K562 (cell line): ENCODE measurements around the gene SPATS2L. TPM values are rescaled to one million over a fixed set of nuclear protein-coding genes. Genes with fewer than 3 reads are reported as not detected.

ENCODE experiments used
- ATAC-seq: fragments of 200-7000 bp; cut with Tn5 transposase; 3 replicates; pipeline ENCODE4 v1.9.1; 2020; ENCODE audit warnings: moderate library complexity
- BruUV-seq: library from RNA; stranded (reverse); fragments of 400-500 nt; replicated peaks from 2 replicates; lab custom pipeline; 2021; lab: Mats Ljungman, UMichigan
- CTCF ChIA-PET: fragments of 300-600 bp; formaldehyde crosslinking; extraction: SDS; loops from one replicate; lab custom pipeline; 2021; ENCODE audit warnings: low intra/inter-chr PET ratio; lab: Yijun Ruan, JAX
- POLR2A ChIA-PET: fragments of 300-600, 350-650 bp; sonication (Branson Sonifier 250); formaldehyde crosslinking; extraction: SDS; loops from one replicate; lab custom pipeline; 2021; ENCODE audit warnings: antibody characterized with exemption, inconsistent platforms; lab: Yijun Ruan, JAX
- DNase-seq, 4 experiments: peaks; one replicate each; pipeline versions ENCODE4 v3.0.0 to v3.0.0-alpha.2; 2011 to 2018; ENCODE audit warnings: low spot score in 3 of 4, mixed read lengths in 3 of 4; ENCODE audit errors: extremely low read depth in 1 of 4
- FAIRE-seq: peaks from 2 replicates; lab custom pipeline; 2011; peaks lifted over from hg19 to GRCh38; lab: Jason Lieb, UNC
- H2AFZ ChIP-seq: 2 replicates; pipeline ENCODE4 v1.6.0; 2011; ENCODE audit warnings: low read depth, low read length, control low read depth, inconsistent platforms
- H3K27ac ChIP-seq: fragments of 200-600 bp; 3 replicates; pipeline ENCODE4 v1.8.0; 2011; ENCODE audit warnings: low read depth, mild to moderate bottlenecking, control low read depth, inconsistent platforms, low read length, moderate library complexity, mixed read lengths; ENCODE audit errors: extremely low read depth
- H3K27me3 ChIP-seq, 2 experiments: fragments of 300-600 bp in 1 of 2; 2 replicates in 1 of 2; 3 replicates in 1 of 2; pipeline versions ENCODE4 v1.6.0 to v1.8.0; 2011; ENCODE audit warnings: inconsistent platforms in 2 of 2, low read length in 2 of 2, mild to moderate bottlenecking in 1 of 2, mixed read lengths in 1 of 2, moderate library complexity in 1 of 2; ENCODE audit not compliant: control insufficient read depth in 2 of 2, insufficient read depth in 2 of 2
- H3K36me3 ChIP-seq: fragments of 300-600 bp; 3 replicates; pipeline ENCODE4 v1.8.0; 2011; ENCODE audit warnings: mild to moderate bottlenecking, low read length, inconsistent platforms; ENCODE audit not compliant: control insufficient read depth, insufficient read depth
- H3K4me1 ChIP-seq, 2 experiments: fragments of 200-600 bp in 1 of 2; replicated peaks in 1 of 2; 2 replicates in 1 of 2; 3 replicates in 1 of 2; pipeline versions ENCODE4 v1.5.1 to v1.8.0; 2011; ENCODE audit warnings: inconsistent platforms in 2 of 2, low read length in 2 of 2, mild to moderate bottlenecking in 1 of 2, mixed read lengths in 1 of 2, moderate library complexity in 1 of 2; ENCODE audit not compliant: control insufficient read depth in 2 of 2, insufficient read depth in 2 of 2
- H3K4me2 ChIP-seq: 2 replicates; pipeline ENCODE4 v1.6.1; 2011; ENCODE audit warnings: low read length, control low read depth, inconsistent platforms, mixed read lengths; ENCODE audit not compliant: insufficient read depth
- H3K4me3 ChIP-seq: fragments of 200-600 bp; sonication (generic), shearing (Covaris generic); 2 replicates; pipeline ENCODE4 v1.5.1; 2016; ENCODE audit warnings: control low read depth, inconsistent platforms
- H3K79me2 ChIP-seq: fragments of 200-600 bp; 3 replicates; pipeline ENCODE4 v1.8.0; 2011; ENCODE audit warnings: low read length, inconsistent platforms; ENCODE audit not compliant: control insufficient read depth, insufficient read depth
- H3K9ac ChIP-seq, 2 experiments: 2 replicates each; pipeline versions ENCODE4 v1.6.0 to v1.6.1; 2011; ENCODE audit warnings: low read depth in 2 of 2, low read length in 2 of 2, control low read depth in 1 of 2, inconsistent platforms in 1 of 2, mild to moderate bottlenecking in 1 of 2, mixed read lengths in 1 of 2; ENCODE audit not compliant: insufficient read depth in 1 of 2
- H3K9me1 ChIP-seq: one replicate; pipeline ENCODE4 v1.6.0; 2011; ENCODE audit warnings: inconsistent platforms, mild to moderate bottlenecking, low read length, moderate library complexity; ENCODE audit not compliant: control insufficient read depth, insufficient read depth
- H3K9me3 ChIP-seq: replicated peaks from 2 replicates; pipeline ENCODE4 v1.5.1; 2011; ENCODE audit warnings: low read depth, low read length, inconsistent platforms; ENCODE audit not compliant: control insufficient read depth, insufficient read depth
- H4K20me1 ChIP-seq: replicated peaks from 2 replicates; pipeline ENCODE4 v1.6.1; 2011; ENCODE audit warnings: low read length, inconsistent platforms, mixed read lengths; ENCODE audit not compliant: control insufficient read depth, insufficient read depth
- ARNT ChIP-seq, 2 experiments: fragments of 450-650 bp; IDR thresholded peaks; 2 replicates each; pipeline ENCODE4 v1.6.1; 2016; ENCODE audit warnings: mild to moderate bottlenecking in 1 of 2
- CCNT2 ChIP-seq: IDR thresholded peaks from 2 replicates; pipeline ENCODE4 v1.6.1; 2011; ENCODE audit warnings: borderline replicate concordance, low read depth, mild to moderate bottlenecking, moderate library complexity, mixed read lengths, low read length; ENCODE audit not compliant: insufficient read length; ENCODE audit errors: extremely low read depth
- FIP1L1 ChIP-seq: fragments of 200-400 bp; formaldehyde crosslinking; IDR thresholded peaks from 2 replicates; pipeline ENCODE4 v1.6.1; 2018; ENCODE audit warnings: mild to moderate bottlenecking, low read depth, low read length; ENCODE audit not compliant: poor library complexity, severe bottlenecking
- GTF3C2 ChIP-seq: IDR thresholded peaks from 3 replicates; pipeline ENCODE4 v1.6.1; 2011; ENCODE audit warnings: borderline replicate concordance, mild to moderate bottlenecking, moderate library complexity; ENCODE audit not compliant: insufficient read length; ENCODE audit errors: extremely low read depth
- IFI16 ChIP-seq: fragments of 250-450 bp; sonication (Bioruptor Pico); IDR thresholded peaks from 2 replicates; pipeline ENCODE4 v2.1.2; 2022; ENCODE audit warnings: mild to moderate bottlenecking, inconsistent platforms
- MBD1 ChIP-seq: fragments of 250-450 bp; sonication (Bioruptor Pico); IDR thresholded peaks from 2 replicates; pipeline ENCODE4 v1.8.0; 2022; ENCODE audit warnings: inconsistent platforms
- MTA2 ChIP-seq: fragments of 450-650 bp; IDR thresholded peaks from 2 replicates; pipeline ENCODE4 v1.6.1; 2016; ENCODE audit warnings: low read depth
- STAG1 ChIP-seq: sonication (generic); formaldehyde crosslinking; IDR thresholded peaks from 2 replicates; pipeline ENCODE4 v1.5.0; 2020; ENCODE audit warnings: missing genetic modification reagents, borderline replicate concordance
- ZHX1 ChIP-seq: fragments of 150-350 bp; conservative IDR thresholded peaks from 2 replicates; pipeline ENCODE4 v1.6.1; 2014; ENCODE audit warnings: low read length
- ZNF146 ChIP-seq: IDR thresholded peaks from one replicate; pipeline ENCODE4 v1.6.1; 2018; ENCODE audit warnings: missing compliant biosample characterization; ENCODE audit not compliant: unreplicated experiment
- ZNF551 ChIP-seq: fragments of 250-450 bp; sonication (Bioruptor Pico); IDR thresholded peaks from 2 replicates; pipeline ENCODE4 v1.5.0; 2021; ENCODE audit warnings: mild to moderate bottlenecking, moderate library complexity
- WGBS: fragments of 100-300 bp; shearing (Covaris generic); methylation state at CpG from one replicate; pipeline ENCODE4 v1.1.6; 2016; ENCODE audit warnings: low coverage, mixed read lengths; ENCODE audit not compliant: insufficient coverage; ENCODE audit errors: missing lambda C conversion rate; 5-methylcytosine and 5-hydroxymethylcytosine counted together
- in situ Hi-C: fragments of 300-500 bp; cut with MboI; formaldehyde crosslinking; loops from 4 replicates; pipeline ENCODE4 v1.15.0; 2018; ENCODE audit warnings: inconsistent platforms, mixed read lengths
- intact Hi-C: fragments of 100-400 bp; cut with micrococcal nuclease; formaldehyde crosslinking; loops from 2 replicates; pipeline ENCODE4 v1.14.2; 2022
- polyA plus RNA-seq, 8 experiments: library from polyadenylated mRNA; depleted of rRNA in 4 of 8; stranded (reverse) in 5 of 8; unstranded in 3 of 8; fragments of >200 nt; fragmentation: Nextera tagmentation in 2 of 8; fragmentation: Illumina TruSeq in 1 of 8; extraction: Ambion mirVana in 2 of 8; extraction: Trizol in 1 of 8; gene quantifications; 2 replicates each; pipeline versions ENCODE4 v1.2.1 to v1.2.3, GENCODE V29; 2011 to 2014; ENCODE audit warnings: inconsistent platforms in 1 of 8, missing spikeins in 1 of 8
- total RNA-seq, 7 experiments: library from RNA; depleted of rRNA in 6 of 7; stranded (reverse); fragments of >200 nt in 6 of 7; fragmentation: Illumina TruSeq in 2 of 7; extraction: Trizol in 2 of 7; gene quantifications; 2 replicates each; pipeline versions ENCODE4 v1.2.1 to v1.2.3, GENCODE V29; 2011 to 2021; ENCODE audit warnings: low replicate concordance in 1 of 7

Gene SPATS2L
- total and polyA plus RNA-seq, 9 of the 15 experiments (the other 6 are each of a cell fraction or from before 2014, with no cell fraction given) = 11.3 to 41.5 (median 24.9) TPM

GRCh38 chr2:200347301-200347700 lies 40.8 kb downstream of the SPATS2L start:
- H3K4me2 ChIP-seq = no peak overlapping the region
- H3K9me1 ChIP-seq = no peaks in the 10 kb centered on the region
- no peaks in the 10 kb centered on the region for H3K9me3 ChIP-seq
- H3K36me3 ChIP-seq = no peaks in the 10 kb centered on the region
- ATAC-seq (no peak), FAIRE-seq (no peak), DNase-seq (no peak)
- no TSS peak for BruUV-seq
- H3K9ac ChIP-seq = no peak overlapping the region
- no peaks in the 10 kb centered on the region for H3K4me1 ChIP-seq
- H3K4me3 ChIP-seq = no peak overlapping the region
- ChIA-PET POLR2A (interaction anchor here (0.7 to 1.2 kb wide), 2 partner anchors 10 to 13 kb away, joined by 3 to 4 read pairs; no protein-coding TSS in a partner anchor), CTCF (no interaction called here)
- no peaks in the 10 kb centered on the region for H3K27me3 ChIP-seq
- no peaks in the 10 kb centered on the region for H4K20me1 ChIP-seq
- in situ Hi-C loops = no loop called here
- H3K27ac ChIP-seq = no peak overlapping the region
- intact Hi-C loops = no loop called here
- WGBS = 74% methylated on average over 3 of the region's 3 CpGs
- H2AFZ ChIP-seq = no peak overlapping the region
- no peaks in the 10 kb centered on the region for H3K79me2 ChIP-seq
- no peak for TF ChIP-seq IFI16 (CRISPR knock-in tag)
- TF ChIP-seq CCNT2 = no peak
- no peak for TF ChIP-seq ARNT (IDR thresholded peaks at IDR 0.05)
- TF ChIP-seq GTF3C2 = no peak
- TF ChIP-seq ZNF146 = no peak
- no peak for TF ChIP-seq ZHX1
- no peak for TF ChIP-seq FIP1L1
- no peak for TF ChIP-seq STAG1 (CRISPR knock-in tag)
- TF ChIP-seq MTA2 = no peak
- TF ChIP-seq MBD1 (CRISPR knock-in tag) = no peak
- no peak for TF ChIP-seq ZNF551
